Fibroblast of upper back skin (primary cell): ENCODE data around the gene BRD4.

Experiments used
- DNase-seq: peaks from one replicate; pipeline ENCODE4 v3.0.0-alpha.2; 2013

Gene BRD4

GRCh38 chr19:15222738-15223648 is 109.3 kb downstream of the BRD4 start:
- DNase-seq: peak; percentile 95

DNA sequence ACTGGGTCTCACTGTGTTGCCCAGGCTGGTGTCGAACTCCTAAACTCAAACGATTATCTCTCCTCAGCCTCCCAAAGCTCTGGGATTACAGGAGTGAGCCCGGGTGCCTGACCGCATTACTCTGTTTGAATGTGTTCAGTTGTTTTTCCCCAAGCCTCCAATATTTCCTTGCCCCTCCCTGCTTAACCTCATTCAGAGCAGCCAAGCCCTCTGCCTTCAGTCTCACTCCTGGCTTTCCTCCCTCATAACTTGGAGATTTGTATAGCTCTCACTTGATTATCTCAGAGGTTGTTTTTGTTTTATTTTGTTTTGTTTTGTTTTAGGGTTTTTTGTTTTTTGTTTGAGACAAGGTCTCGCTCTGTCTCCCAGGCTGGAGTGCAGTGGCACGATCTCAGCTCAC is 111.5 kb downstream of the BRD4 start:
- DNase-seq: no peak

DNA sequence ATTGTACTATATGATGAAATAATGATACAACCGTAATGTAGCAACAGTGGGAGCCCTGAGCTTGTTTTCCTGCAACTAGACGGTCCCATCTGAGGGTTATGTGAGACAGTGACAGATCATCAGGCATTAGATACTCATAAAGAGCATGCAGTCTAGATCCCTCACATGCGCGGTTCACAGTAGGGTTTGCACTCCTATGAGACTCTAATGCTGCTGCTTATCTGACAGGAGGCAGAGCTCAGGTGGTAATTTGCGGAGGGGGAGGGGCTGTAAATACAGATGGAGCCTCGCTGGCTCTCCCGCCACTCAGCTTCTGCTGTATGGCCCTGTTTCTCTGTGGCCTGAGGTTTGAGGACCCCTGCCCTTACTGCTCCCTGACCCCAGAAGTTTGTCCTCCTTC is 113.8 kb downstream of the BRD4 start:
- no peak for DNase-seq

GRCh38 chr19:15216363-15216762 is 116.0 kb downstream of the BRD4 start:
- DNase-seq: no peak

DNA sequence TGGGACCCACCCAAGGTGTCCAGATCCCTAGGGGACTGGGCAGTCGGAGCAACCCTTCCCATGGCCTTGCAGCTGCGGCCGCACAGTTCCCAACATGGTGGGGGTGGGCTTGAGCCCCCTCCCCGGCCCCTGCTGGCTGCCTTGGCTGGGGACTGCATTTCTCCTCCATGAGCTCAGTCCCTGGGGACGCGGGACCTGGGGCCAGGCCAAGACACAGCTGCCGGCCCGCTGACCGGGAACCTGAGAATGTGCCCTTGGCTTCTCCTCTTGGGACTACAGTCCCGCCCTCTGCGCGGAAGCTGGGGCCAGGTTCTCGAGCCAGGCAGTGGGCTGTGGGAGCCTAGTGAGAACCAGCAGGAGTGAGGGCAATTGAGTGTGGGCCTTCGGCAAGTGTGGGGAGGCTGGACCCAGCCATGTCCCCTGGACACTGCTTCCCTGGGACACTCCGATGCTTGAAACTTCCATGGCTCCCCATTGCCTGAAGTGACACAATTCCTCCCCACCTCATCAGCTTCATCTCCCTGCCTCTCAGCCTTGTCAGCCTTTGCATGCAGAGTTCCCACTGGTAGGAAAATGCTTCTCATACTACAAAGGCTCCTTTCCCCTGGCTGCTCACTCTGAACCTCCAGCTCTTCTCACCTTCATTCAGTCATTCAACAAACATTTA is 118.5 kb downstream of the BRD4 start:
- DNase-seq: no peak

DNA sequence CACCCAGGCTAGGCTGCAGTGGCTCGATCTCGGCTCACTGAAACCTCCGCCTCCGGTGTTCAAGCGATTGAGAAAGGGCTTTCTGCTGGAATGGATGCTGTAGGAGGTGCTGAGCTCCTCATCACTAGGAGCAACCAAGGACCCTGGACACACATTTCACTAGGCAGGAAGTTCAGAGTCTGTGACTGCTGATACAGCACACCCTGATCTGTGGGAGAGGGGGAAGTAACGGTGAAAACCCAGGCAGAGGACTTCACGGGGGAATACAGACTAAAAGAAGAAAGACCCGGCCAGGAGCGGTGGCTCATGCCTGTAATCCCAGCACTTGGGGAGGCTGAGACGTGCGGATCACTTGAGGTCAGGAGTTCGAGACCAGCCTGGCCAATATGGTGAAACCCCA is 119.6 kb downstream of the BRD4 start:
- DNase-seq: no peak

GRCh38 chr19:15210323-15210781 is 122.0 kb downstream of the BRD4 start:
- peak; percentile 22 for DNase-seq

- no peak for DNase-seq
Observed at GRCh38 chr19:15201374-15202023, 130.8 kb downstream of the BRD4 start.

GRCh38 chr19:15200553-15201364 is 131.6 kb downstream of the BRD4 start, which contains the start of gene NOTCH3:
NOTCH3 (minus strand) TSS chr19:15200995; CDS start chr19:15200905, 90 bp downstream.
- DNase-seq: no peak

DNA sequence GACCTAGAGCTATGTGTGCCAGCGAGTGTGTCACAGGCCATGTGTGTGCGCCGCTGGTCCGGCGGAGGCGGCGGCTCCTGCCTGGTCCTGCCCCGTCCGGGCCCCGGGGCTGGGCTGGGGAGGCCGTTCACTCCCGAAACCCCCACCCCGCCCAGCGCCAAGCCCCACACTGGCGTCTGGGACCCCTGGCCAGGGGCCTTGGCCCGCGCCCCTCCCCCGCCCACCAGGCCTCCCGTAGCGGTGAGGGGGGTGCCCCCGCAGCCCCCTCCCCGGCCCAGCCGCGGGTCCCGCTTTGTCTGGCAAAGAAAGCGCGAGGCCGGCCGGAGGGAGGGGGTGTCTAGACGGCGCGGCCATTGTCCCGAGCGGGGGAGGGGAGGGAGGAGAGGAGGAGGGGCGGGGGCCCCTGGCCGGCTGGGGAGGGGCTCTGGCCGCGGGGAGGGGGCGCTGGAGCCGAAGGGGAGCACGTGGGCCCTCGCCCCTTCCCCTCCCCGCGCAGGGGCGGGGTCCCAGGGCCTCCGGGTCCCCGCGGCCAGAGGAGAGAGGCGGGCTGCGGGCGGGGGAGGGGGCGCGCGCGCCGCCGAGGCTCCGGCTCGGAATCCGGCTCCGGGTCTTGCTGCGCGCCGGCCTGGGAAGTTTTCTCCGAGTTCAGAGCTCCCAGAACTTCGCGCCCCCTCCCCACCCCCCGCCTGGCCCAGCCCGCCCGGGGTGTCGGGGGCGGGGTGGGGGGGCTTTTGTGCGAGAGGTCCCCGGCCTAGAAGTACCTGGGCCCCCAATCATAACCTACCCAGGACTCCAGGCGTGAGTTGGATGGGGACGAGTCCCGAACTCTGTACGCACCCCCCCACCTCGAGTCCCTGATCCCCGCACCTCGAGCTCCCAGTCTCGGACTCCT is 132.4 kb downstream of the BRD4 start:
- peak; percentile 25 for DNase-seq

DNA sequence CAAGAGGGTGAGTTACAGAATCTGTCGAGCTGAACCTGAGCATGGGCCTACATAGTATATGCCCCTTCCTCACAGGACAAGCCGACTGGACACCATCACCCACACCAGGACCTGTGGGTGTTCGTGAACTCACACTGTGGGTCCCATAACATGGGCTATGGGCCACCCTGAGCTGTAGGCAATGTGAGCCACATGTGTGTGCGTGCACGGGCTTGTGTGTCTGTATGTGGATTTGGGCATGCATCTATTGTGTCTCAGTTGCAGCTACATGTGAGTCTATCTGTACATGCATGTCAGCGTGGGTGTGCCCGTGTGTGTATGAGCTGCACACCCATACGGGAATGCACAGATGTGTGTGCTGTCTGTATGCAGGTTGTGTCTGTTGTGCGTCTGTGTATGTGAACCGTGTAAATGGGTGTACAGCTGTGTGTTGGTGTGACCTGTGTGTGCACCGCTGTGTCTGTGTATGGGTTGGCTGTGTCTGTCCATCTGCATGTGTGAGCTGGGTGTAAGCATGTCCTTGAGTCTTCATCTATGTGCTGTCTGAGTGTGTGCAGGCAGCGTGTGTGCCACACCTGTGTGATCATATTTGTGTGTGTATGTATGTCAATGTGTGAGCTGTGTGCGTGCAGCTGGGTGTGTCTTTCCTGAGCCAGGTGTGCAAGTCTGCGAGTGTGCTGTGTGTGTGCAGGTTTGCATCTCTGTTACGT is 133.2 kb downstream of the BRD4 start:
- no peak for DNase-seq

GRCh38 chr19:15197942-15198341 is 134.4 kb downstream of the BRD4 start:
- DNase-seq: no peak

GRCh38 chr19:15197275-15197941 is 134.9 kb downstream of the BRD4 start:
- DNase-seq: peak; percentile 26

GRCh38 chr19:15196360-15197005 is 135.9 kb downstream of the BRD4 start:
- no peak for DNase-seq

DNA sequence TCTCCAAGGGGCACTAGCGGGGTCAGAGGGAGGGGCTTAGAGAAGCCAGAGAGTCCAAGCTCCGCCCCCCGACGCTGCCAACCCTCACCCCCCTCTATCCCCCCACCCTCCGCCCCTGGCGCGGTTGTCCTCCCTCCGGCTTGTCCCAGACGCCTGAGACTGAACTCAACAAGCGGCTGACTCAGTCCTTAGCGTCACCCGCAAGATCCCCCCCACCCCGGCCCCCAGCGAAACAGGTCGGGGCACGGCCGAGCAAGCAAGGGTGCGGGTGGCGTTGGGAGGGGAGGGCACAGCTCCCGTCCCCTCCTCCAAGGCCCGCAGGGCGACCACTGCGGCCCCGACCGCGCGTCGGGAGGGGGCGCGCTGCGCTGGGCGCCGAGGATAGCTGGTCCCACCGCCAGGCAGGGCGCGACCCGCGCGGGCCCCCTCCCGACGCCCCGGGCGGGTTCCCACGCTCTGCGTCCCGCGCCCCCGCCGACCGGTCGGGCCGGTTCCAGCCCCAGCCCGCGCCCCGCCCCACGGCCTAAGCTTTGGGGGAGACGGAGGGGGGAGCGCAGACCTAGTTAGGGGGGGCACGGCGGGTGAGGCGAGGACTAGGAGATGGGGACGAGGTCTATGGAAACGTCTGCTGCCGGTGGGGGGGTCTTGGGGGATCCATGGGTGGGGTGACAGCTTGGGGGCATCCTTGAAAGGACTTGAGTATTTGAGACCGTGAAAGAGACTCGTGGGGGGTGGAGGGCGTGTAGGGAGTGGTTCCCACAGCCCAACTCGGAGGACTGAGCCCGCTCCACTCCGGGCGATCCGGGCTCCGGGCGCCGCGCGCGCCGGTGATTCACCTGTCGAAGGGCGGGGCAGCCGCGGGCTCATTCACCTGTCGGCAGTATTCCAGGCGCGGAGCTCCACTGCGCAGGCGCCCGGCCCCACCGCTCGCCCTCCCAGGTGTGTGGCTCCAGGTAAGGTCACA is 136.7 kb downstream of the BRD4 start:
- peak; percentile 39 for DNase-seq

- DNase-seq: no peak
Observed at GRCh38 chr19:15194938-15195337, 137.4 kb downstream of the BRD4 start.

DNA sequence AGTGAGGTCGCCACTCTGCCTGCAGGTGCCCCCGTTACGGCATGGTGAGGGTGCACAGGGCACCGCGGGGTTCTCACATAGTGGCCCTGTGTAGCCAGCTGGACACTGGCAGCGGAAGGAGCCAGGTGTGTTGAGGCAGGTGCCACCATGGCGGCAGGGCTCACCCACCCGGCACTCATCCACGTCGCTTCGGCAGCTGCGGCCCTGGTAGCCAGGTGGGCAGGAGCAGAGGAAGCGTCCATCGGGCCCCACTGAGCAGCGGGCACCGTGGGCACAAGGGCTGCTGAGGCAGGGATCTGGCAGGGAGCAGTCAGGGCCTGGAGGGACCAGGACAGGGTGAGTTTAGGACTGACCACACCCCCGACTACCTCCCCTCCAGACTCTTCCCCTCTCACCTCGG is 140.4 kb downstream of the BRD4 start:
- no peak for DNase-seq

DNA sequence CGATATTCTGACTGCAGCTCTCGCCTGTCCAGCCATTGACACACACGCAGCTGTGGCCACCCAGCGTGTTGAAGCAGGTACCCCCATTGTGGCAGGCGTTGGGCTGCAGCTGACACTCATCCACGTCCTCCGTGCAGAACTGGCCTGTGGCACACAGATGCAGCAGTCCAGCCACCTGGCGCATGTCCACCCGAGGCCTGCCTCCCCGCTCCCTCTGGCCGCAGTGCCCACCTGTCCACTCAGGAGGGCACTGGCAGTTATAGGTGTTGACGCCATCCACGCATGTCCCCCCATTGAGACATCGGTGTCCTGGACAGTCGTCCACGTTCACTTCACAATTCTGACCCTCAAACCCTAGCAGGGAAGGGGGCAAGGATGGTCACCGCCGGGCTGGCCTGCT is 140.8 kb downstream of the BRD4 start:
- DNase-seq: no peak

GRCh38 chr19:15188851-15189250 is 143.5 kb downstream of the BRD4 start:
- DNase-seq: no peak
